Sigmoid colon (tissue), 3 donors: ENCODE results near the gene AURKAIP1.

Experiments used
- CTCF ChIP-seq, 4 experiments: fragments of 450-650 bp in 3 of 4; fragments of 200-600 bp in 1 of 4; IDR thresholded peaks; one replicate each; pipeline ENCODE4 v1.5.1; 2016 to 2019; ENCODE audit warnings: antibody characterized with exemption in 4 of 4, mild to moderate bottlenecking in 3 of 4, moderate library complexity in 2 of 4
- POLR2A ChIP-seq, 2 donors: fragments of 450-650 bp; IDR thresholded peaks; one replicate each; pipeline ENCODE4 v1.6.1; 2016; ENCODE audit warnings: antibody characterized with exemption in 2 of 2, mild to moderate bottlenecking in 2 of 2, moderate library complexity in 2 of 2

- TF ChIP-seq CTCF (IDR thresholded peaks at IDR 0.05) = peak in 1 of 4 experiments; percentile 25
- TF ChIP-seq POLR2A (IDR thresholded peaks at IDR 0.05) = no peak
Measured at GRCh38 chr1:1361982-1362423, 13.0 kb downstream of the AURKAIP1 start.
